Activated T-cell treated with anti-CD3 and anti-CD28 coated beads, Interleukin-2, amount 50 U/mL, for 4 hours (primary cell): ENCODE data around the gene PCDHGB6. TPM values are rescaled to one million over a fixed set of nuclear protein-coding genes. Genes with fewer than 3 reads are reported as not detected.
"Not testable (repeated sequence)": the region's sequence is repeated elsewhere in the genome, so short reads cannot be mapped to it uniquely, and the experiment has no call there.

ENCODE experiments used
- ATAC-seq, 2 donors: fragments of 200-7000 bp; cut with Tn5 transposase; one replicate each; pipeline ENCODE4 v1.10.0; 2021
- DNase-seq: peaks from one replicate; pipeline ENCODE4 v3.0.0-alpha.2; 2020
- H3K27me3 Mint-ChIP-seq: one replicate; pipeline ENCODE4 v1.8.0; 2021; ENCODE audit warnings: low read depth, mixed read lengths
- H3K36me3 Mint-ChIP-seq: one replicate; pipeline ENCODE4 v1.8.0; 2022; ENCODE audit warnings: mixed read lengths; ENCODE audit not compliant: insufficient read depth
- H3K4me1 Mint-ChIP-seq: one replicate; pipeline ENCODE4 v1.8.0; 2021; ENCODE audit warnings: low read depth, mixed read lengths
- H3K4me3 Mint-ChIP-seq: one replicate; pipeline ENCODE4 v1.8.0; 2021; ENCODE audit warnings: mild to moderate bottlenecking, moderate library complexity, mixed read lengths
- H3K9me3 Mint-ChIP-seq: one replicate; pipeline ENCODE4 v1.8.0; 2021; ENCODE audit warnings: mixed read lengths
- total RNA-seq, 3 donors: library from RNA; stranded (reverse); gene quantifications; one replicate each; pipeline ENCODE4 v1.2.1, GENCODE V29; 2021

Gene PCDHGB6
- under 1 TPM; 0.08 to 0.22 (median 0.18) TPM for total RNA-seq

DNA sequence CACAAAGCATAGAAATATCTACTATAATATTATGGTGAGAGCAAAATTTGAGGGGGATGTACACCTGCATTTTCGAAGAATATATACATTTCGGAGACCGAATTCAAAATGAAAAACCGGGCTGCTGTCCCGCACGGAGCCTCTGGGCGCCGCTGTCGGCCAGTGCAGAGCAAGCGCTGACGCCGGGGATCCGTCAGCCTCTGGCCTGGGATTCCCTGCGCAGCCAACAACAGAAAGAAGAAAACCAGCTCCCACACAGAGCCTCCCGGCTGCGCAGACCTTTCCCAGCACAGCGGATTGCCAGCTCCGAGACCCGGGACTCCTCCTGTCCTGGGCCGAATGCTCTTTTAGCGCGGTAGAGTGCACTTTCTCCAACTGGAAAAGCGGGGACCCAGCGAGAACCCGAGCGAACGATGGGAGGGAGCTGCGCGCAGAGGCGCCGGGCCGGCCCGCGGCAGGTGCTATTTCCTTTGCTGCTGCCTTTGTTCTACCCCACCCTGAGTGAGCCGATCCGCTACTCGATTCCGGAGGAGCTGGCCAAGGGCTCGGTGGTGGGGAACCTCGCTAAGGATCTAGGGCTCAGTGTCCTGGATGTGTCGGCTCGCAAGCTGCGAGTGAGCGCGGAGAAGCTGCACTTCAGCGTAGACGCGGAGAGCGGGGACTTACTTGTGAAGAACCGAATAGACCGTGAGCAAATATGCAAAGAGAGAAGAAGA, at the start of gene PCDHGB6:
TSS of gene PCDHGB6 (plus strand) at position 232 of the 716 bp plus-strand sequence. CDS start at position 414, 182 bp downstream.
- Mint-ChIP-seq H3K36me3 (peaks cover 11% of the 10 kb centered on the region), H3K4me3 (peak within 1 kb of the TSS; percentile 65), H3K27me3 (peaks cover 82% of the 10 kb centered on the region), H3K9me3 (peaks cover 22% of the 10 kb centered on the region)
- not testable (repeated sequence) for H3K4me1 Mint-ChIP-seq, DNase-seq
- ATAC-seq, result peak; percentile 61 to 67

DNA sequence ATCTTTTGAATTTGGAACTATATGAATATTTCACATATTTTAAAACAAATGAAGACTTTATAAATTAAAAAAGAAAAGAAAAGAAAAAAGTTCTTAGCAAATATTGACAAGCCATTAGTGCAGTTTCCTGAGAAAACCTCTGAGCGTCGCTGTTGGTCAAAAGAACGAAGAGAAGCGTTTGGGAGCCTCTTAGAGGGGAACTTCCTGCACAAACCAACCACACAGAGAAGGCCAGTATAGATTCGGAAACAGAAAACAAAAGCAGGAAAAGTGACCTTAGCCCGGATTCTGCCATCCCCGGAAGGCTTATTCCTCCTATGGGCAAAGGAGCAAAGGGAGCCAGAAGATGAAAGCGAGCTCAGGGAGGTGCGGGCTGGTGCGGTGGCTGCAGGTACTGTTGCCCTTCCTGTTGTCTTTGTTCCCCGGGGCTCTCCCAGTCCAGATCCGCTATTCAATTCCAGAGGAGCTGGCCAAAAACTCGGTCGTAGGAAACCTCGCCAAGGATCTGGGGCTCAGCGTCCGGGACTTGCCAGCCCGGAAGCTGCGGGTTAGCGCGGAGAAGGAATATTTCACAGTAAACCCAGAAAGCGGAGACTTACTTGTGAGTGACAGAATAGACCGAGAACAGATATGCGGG, 47.9 kb upstream of the PCDHGB6 start, which contains the start of gene PCDHGB2:
TSS of gene PCDHGB2 (plus strand) at position 205 of the 637 bp plus-strand sequence. CDS start at position 347, 142 bp downstream.
- DNase-seq (no peak), ATAC-seq (no peak)
- Mint-ChIP-seq H3K36me3 (peaks cover 3% of the 10 kb centered on the region), H3K4me3 (peak within 1 kb of the TSS; percentile 80), H3K9me3 (peaks cover 34% of the 10 kb centered on the region), H3K27me3 (peaks cover 85% of the 10 kb centered on the region), H3K4me1 (no peaks in the 10 kb centered on the region)

GRCh38 chr5:141360685-141361084, 47.1 kb upstream of the PCDHGB6 start:
- no peak for DNase-seq
- no peak for ATAC-seq
- Mint-ChIP-seq H3K9me3 (peaks cover 42% of the 10 kb centered on the region), H3K4me1 (no peaks in the 10 kb centered on the region), H3K27me3 (peaks cover 86% of the 10 kb centered on the region), H3K4me3 (no peak overlapping the region), H3K36me3 (peaks cover 3% of the 10 kb centered on the region)

GRCh38 chr5:141362719-141363118, 45.1 kb upstream of the PCDHGB6 start:
- DNase-seq (no peak), ATAC-seq (no peak)
- Mint-ChIP-seq H3K36me3 (peaks cover 3% of the 10 kb centered on the region), H3K9me3 (peaks cover 44% of the 10 kb centered on the region), H3K4me1 (no peaks in the 10 kb centered on the region), H3K27me3 (peaks cover 83% of the 10 kb centered on the region), H3K4me3 (no peak overlapping the region)

GRCh38 chr5:141363952-141364660, 43.7 kb upstream of the PCDHGB6 start, which contains the start of gene PCDHGA5:
TSS of gene PCDHGA5 (plus strand) at chr5:141364162. CDS start at chr5:141364331, 169 bp downstream.
- H3K27me3 Mint-ChIP-seq, result peaks cover 84% of the 10 kb centered on the region
- H3K36me3 Mint-ChIP-seq, result peaks cover 3% of the 10 kb centered on the region
- DNase-seq, result no peak
- ATAC-seq, result no peak
- H3K4me1 Mint-ChIP-seq, result no peaks in the 10 kb centered on the region
- H3K4me3 Mint-ChIP-seq, result no peak within 1 kb of the TSS
- H3K9me3 Mint-ChIP-seq, result peaks cover 38% of the 10 kb centered on the region

GRCh38 chr5:141366016-141366896, 41.6 kb upstream of the PCDHGB6 start:
- Mint-ChIP-seq H3K4me1 (peaks cover 2% of the 10 kb centered on the region), H3K36me3 (peaks cover 2% of the 10 kb centered on the region), H3K9me3 (peaks cover 27% of the 10 kb centered on the region), H3K4me3 (no peak overlapping the region), H3K27me3 (peaks cover 85% of the 10 kb centered on the region)
- ATAC-seq, result no peak
- DNase-seq, result no peak

- Mint-ChIP-seq H3K4me1 (peaks cover 2% of the 10 kb centered on the region), H3K9me3 (peaks cover 26% of the 10 kb centered on the region), H3K36me3 (peaks cover 2% of the 10 kb centered on the region), H3K27me3 (peaks cover 86% of the 10 kb centered on the region), H3K4me3 (peak within 1 kb of the TSS; percentile 77)
- ATAC-seq (peak; percentile 73 to 80), DNase-seq (no peak)
Observed at GRCh38 chr5:141369994-141370848, 37.6 kb upstream of the PCDHGB6 start, which contains the start of gene PCDHGB3. TSS of gene PCDHGB3 (plus strand) at chr5:141370242. CDS start at chr5:141370395, 153 bp downstream.

DNA sequence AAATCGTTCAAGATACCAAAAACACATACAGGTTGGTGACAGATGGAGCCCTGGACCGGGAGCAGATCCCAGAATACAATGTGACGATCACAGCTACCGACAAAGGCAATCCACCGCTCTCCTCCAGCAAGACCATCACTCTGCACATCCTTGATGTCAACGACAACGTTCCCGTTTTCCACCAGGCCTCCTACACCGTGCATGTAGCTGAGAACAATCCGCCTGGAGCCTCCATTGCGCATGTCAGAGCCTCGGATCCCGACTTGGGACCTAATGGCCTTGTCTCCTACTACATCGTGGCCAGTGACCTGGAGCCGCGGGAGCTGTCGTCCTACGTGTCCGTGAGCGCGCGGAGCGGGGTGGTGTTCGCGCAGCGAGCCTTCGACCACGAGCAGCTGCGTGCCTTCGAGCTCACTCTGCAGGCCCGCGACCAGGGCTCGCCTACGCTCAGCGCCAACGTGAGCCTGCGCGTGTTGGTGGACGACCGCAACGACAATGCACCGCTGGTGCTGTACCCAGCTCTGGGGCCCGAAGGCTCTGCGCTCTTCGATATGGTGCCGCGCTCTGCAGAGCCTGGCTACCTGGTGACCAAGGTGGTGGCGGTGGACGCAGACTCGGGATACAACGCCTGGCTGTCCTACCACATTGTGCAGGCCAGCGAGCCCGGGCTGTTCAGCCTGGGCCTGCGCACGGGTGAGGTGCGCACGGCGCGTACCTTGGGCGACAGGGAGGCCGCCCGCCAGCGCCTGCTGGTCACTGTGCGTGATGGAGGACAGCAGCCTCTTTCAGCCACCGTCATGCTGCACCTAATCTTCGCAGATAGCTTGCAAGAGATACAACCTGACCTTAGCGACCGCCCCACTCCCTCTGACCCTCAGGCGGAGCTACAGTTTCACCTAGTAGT, 36.0 kb upstream of the PCDHGB6 start:
- Mint-ChIP-seq H3K9me3 (peaks cover 23% of the 10 kb centered on the region), H3K4me3 (no peak overlapping the region), H3K36me3 (peaks cover 2% of the 10 kb centered on the region), H3K27me3 (peaks cover 85% of the 10 kb centered on the region), H3K4me1 (peaks cover 2% of the 10 kb centered on the region)
- DNase-seq, result no peak
- no peak for ATAC-seq

- peak within 1 kb of the TSS; percentile 19 for H3K4me3 Mint-ChIP-seq
- peaks cover 2% of the 10 kb centered on the region for H3K36me3 Mint-ChIP-seq
- peaks cover 27% of the 10 kb centered on the region for H3K9me3 Mint-ChIP-seq
- no peak for DNase-seq
- peaks cover 80% of the 10 kb centered on the region for H3K27me3 Mint-ChIP-seq
- ATAC-seq, result no peak
- H3K4me1 Mint-ChIP-seq, result peaks cover 2% of the 10 kb centered on the region
Observed at GRCh38 chr5:141373673-141374317, 34.0 kb upstream of the PCDHGB6 start, which contains the start of gene PCDHGA6. TSS of gene PCDHGA6 (plus strand) at chr5:141373891. CDS start at chr5:141374084, 193 bp downstream.

- no peak for ATAC-seq
- no peak overlapping the region for H3K4me3 Mint-ChIP-seq
- H3K9me3 Mint-ChIP-seq, result peaks cover 30% of the 10 kb centered on the region
- no peak for DNase-seq
- peaks cover 81% of the 10 kb centered on the region for H3K27me3 Mint-ChIP-seq
- H3K4me1 Mint-ChIP-seq, result peaks cover 2% of the 10 kb centered on the region
- peaks cover 2% of the 10 kb centered on the region for H3K36me3 Mint-ChIP-seq
Observed at GRCh38 chr5:141374627-141375026, 33.2 kb upstream of the PCDHGB6 start.

DNA sequence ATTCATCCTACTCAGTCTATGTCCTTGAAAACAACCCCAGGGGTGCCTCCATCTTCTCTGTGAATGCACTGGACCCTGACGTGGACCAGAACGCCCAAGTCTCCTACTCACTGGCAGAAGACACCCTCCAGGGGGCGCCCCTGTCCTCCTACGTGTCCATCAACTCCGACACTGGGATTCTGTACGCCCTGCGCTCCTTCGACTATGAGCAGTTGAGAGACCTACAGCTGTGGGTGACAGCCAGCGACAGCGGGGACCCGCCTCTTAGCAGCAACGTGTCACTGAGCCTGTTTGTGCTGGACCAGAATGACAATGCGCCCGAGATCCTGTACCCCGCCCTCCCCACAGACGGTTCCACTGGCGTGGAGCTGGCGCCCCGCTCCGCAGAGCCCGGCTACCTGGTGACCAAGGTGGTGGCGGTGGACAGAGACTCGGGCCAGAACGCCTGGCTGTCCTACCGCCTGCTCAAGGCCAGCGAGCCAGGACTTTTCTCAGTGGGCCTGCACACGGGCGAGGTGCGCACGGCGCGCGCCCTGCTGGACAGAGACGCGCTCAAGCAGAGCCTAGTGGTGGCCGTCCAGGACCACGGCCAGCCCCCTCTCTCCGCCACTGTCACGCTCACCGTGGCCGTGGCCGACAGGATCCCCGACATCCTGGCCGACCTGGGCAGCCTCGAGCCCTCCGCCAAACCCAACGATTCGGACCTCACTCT, 32.2 kb upstream of the PCDHGB6 start:
- peaks cover 82% of the 10 kb centered on the region for H3K27me3 Mint-ChIP-seq
- DNase-seq, H3K4me1 Mint-ChIP-seq, ATAC-seq, H3K4me3 Mint-ChIP-seq, H3K36me3 Mint-ChIP-seq: not testable (repeated sequence)
- peaks cover 30% of the 10 kb centered on the region for H3K9me3 Mint-ChIP-seq
